ENCODE data around the gene ANKRD39. TPM values are rescaled to one million over a fixed set of nuclear protein-coding genes. Genes with fewer than 3 reads are reported as not detected.
A peak's percentile ranks its signal among the peaks of the same experiment; 100 is the strongest.

Gene ANKRD39
- total RNA-seq, 6 experiments from 2014 or later = 6.0 to 16.3 (median 9.7) TPM

- Histone ChIP-seq H3K36me3 (peaks cover 0 to 64% (median 27%) of the 10 kb centered on the region in 4 donors), H3K4me1 (peaks cover 0 to 51% (median 20%) of the 10 kb centered on the region in 4 donors), H3K4me3 (no peak overlapping the region), H3K9me3 (no peaks in the 10 kb centered on the region), H3K27me3 (no peaks in the 10 kb centered on the region), H3K27ac (no peak overlapping the region)
- intact Hi-C loops (cut with DNase I) = no loop called here
- WGBS (ENCODE audit: insufficient coverage, low coverage, low lambda C conversion rate, missing lambda C conversion rate) = 95% methylated on average over 10 of the region's 14 CpGs
- ATAC-seq (no peak), DNase-seq (peak in 1 of 3 donors; percentile 24)
- TF ChIP-seq CTCF (IDR thresholded peaks at IDR 0.05) (no peak), POLR2A (IDR thresholded peaks at IDR 0.05) (no peak)
Measured at GRCh38 chr2:96828436-96828835, 29.4 kb downstream of the ANKRD39 start.

- Histone ChIP-seq H3K9me3 (no peaks in the 10 kb centered on the region), H3K27ac (no peak overlapping the region), H3K4me3 (no peak overlapping the region), H3K27me3 (no peaks in the 10 kb centered on the region), H3K36me3 (peaks cover 0 to 70% (median 26%) of the 10 kb centered on the region in 4 donors), H3K4me1 (peaks cover 0 to 46% (median 13%) of the 10 kb centered on the region in 4 donors)
- intact Hi-C loops (cut with DNase I) = no loop called here
- peak in 1 of 3 donors; percentile 34 for DNase-seq
- TF ChIP-seq POLR2A (IDR thresholded peaks at IDR 0.05) (no peak), CTCF (IDR thresholded peaks at IDR 0.05) (no peak)
- WGBS (ENCODE audit: insufficient coverage, low coverage, low lambda C conversion rate, missing lambda C conversion rate) = 97% methylated on average over 6 of the region's 22 CpGs
- ATAC-seq = no peak
Measured at GRCh38 chr2:96826546-96827278, 31.1 kb downstream of the ANKRD39 start.

- intact Hi-C loops (cut with DNase I) = no loop called here
- no CpG with 5 or more reads among the region's 14 CpGs for whole genome bisulfite sequencing (ENCODE audit: insufficient coverage, low coverage, low lambda C conversion rate, missing lambda C conversion rate)
- H3K4me3 ChIP-seq = no peak overlapping the region
- H3K36me3 ChIP-seq = peaks cover 0 to 56% (median 20%) of the 10 kb centered on the region in 4 donors
- H3K27me3 ChIP-seq = no peaks in the 10 kb centered on the region
- H3K4me1 ChIP-seq = peaks cover 0 to 46% (median 15%) of the 10 kb centered on the region in 4 donors
- ATAC-seq (no peak), DNase-seq (peak in 1 of 3 donors; percentile 45)
- no peaks in the 10 kb centered on the region for H3K9me3 ChIP-seq
- TF ChIP-seq POLR2A (IDR thresholded peaks at IDR 0.05) (no peak), CTCF (IDR thresholded peaks at IDR 0.05) (no peak)
- H3K27ac ChIP-seq = no peak overlapping the region
Measured at GRCh38 chr2:96825057-96825456, 32.8 kb downstream of the ANKRD39 start.

- H3K36me3 ChIP-seq = peaks cover 0 to 48% (median 16%) of the 10 kb centered on the region in 4 donors
- no peak overlapping the region for H3K27ac ChIP-seq
- H3K4me3 ChIP-seq = no peak overlapping the region
- H3K27me3 ChIP-seq = no peaks in the 10 kb centered on the region
- TF ChIP-seq POLR2A (IDR thresholded peaks at IDR 0.05) = no peak
- no peak for TF ChIP-seq CTCF (IDR thresholded peaks at IDR 0.05)
- no peaks in the 10 kb centered on the region for H3K9me3 ChIP-seq
- no peak for ATAC-seq
- 51% methylated on average over 5 of the region's 6 CpGs for WGBS (ENCODE audit: insufficient coverage, low coverage, low lambda C conversion rate, missing lambda C conversion rate)
- intact Hi-C loops (cut with DNase I) = no loop called here
- peaks cover 0 to 46% (median 18%) of the 10 kb centered on the region in 4 donors for H3K4me1 ChIP-seq
- peak in 1 of 3 donors; percentile 5 for DNase-seq
Measured at GRCh38 chr2:96824079-96824870, 33.5 kb downstream of the ANKRD39 start.

All from right lobe of liver (tissue), 6 donors.